ENCODE results near the gene ILDR1.

Gene ILDR1

DNA sequence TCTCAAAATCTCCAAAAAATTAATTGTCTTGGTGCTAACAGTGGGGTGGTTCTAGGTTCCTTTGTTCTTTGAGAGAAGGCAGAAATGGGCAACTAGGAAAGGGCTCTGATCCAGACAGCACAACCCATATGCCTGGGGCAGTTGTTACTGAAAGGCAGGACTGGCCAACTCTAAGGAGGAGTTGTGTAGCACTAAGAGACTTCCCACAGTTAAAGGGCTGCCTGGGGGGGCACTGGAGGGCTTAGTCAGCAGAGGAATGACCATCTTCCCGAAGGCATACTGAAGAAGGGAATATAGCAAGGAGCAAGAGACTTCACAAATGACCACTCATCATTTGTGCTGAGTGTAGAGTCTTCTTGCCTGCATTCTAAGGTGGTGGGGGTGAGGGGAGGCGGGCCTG is 15.8 kb downstream of the ILDR1 start:
- H4K20me1 ChIP-seq (ENCODE audit: low read depth, low read length) = no peaks in the 10 kb centered on the region
- H3K9ac ChIP-seq (ENCODE audit: low read length) = no peak overlapping the region
- no peaks in the 10 kb centered on the region for H3K36me3 ChIP-seq (ENCODE audit: low read length)
- H3K79me2 ChIP-seq (ENCODE audit: insufficient read depth, low read length) = no peaks in the 10 kb centered on the region
- H3K4me2 ChIP-seq (ENCODE audit: low read depth, low read length, poor library complexity, severe bottlenecking) = no peak overlapping the region
- no peaks in the 10 kb centered on the region for H3K9me2 ChIP-seq (replicated peaks; ENCODE audit: insufficient read depth, low read length)
- no peak overlapping the region for H3K4me3 ChIP-seq (ENCODE audit: insufficient read depth, low read length, poor library complexity, severe bottlenecking)
- H3K9me3 ChIP-seq (ENCODE audit: insufficient read depth, low read length) = no peaks in the 10 kb centered on the region
- peaks cover 6% of the 10 kb centered on the region; the same call in 1 of the 2 replicates for H3F3A ChIP-seq (ENCODE audit: insufficient read depth)
- H3K27ac ChIP-seq (ENCODE audit: low read depth, low read length) = no peak overlapping the region
- H2AFZ ChIP-seq (ENCODE audit: low read depth, low read length, severe bottlenecking) = no peak overlapping the region
- no peak for TF ChIP-seq CTCF (IDR thresholded peaks at IDR 0.05; ENCODE audit: insufficient read depth, low read length, poor library complexity, severe bottlenecking)
- no peak for TF ChIP-seq EZH2phosphoT487 (conservative IDR thresholded peaks at IDR 0.05; ENCODE audit: low read length)
- H3K27me3 ChIP-seq (ENCODE audit: low read length) = no peaks in the 10 kb centered on the region

DNA sequence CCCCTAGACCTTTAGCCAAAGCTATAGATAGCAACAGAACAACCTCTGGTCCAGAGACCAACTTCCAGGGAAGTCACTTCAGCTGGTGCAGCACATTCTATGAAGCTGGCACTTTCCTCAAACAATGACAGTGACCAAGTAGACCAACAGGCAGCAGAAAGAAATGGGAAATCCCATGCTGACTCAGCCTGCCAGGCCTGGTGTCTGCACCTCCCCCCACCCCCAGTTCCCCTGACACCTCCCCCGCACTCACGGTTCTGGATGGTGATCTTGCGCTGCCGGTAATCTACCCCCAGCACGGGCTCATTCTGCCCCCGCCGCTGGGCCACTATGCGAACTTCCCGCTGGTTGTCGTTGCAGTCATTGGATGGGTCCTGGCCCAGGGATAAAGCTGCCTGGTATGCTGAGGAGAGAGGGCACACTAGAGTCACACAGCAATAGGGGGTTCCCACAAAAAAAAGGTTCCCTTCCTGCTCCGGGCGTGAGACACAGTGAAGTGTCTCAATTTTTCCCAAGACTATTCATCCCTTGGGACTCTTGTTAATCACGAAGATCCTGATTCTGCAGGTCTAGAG is 17.0 kb downstream of the ILDR1 start:
- Histone ChIP-seq H3K9ac (ENCODE audit: low read length) (no peak overlapping the region), H3F3A (ENCODE audit: insufficient read depth) (peaks cover 6% of the 10 kb centered on the region; the same call in 1 of the 2 replicates), H3K4me3 (ENCODE audit: insufficient read depth, low read length, poor library complexity, severe bottlenecking) (no peak overlapping the region), H3K9me3 (ENCODE audit: insufficient read depth, low read length) (no peaks in the 10 kb centered on the region), H3K9me2 (replicated peaks; ENCODE audit: insufficient read depth, low read length) (no peaks in the 10 kb centered on the region), H3K79me2 (ENCODE audit: insufficient read depth, low read length) (no peaks in the 10 kb centered on the region), H2AFZ (ENCODE audit: low read depth, low read length, severe bottlenecking) (no peak overlapping the region), H3K4me2 (ENCODE audit: low read depth, low read length, poor library complexity, severe bottlenecking) (no peak overlapping the region), H3K36me3 (ENCODE audit: low read length) (no peaks in the 10 kb centered on the region), H3K27ac (ENCODE audit: low read depth, low read length) (no peak overlapping the region), H4K20me1 (ENCODE audit: low read depth, low read length) (no peaks in the 10 kb centered on the region), H3K27me3 (ENCODE audit: low read length) (no peaks in the 10 kb centered on the region)
- no peak for TF ChIP-seq EZH2phosphoT487 (conservative IDR thresholded peaks at IDR 0.05; ENCODE audit: low read length)
- TF ChIP-seq CTCF (IDR thresholded peaks at IDR 0.05; ENCODE audit: insufficient read depth, low read length, poor library complexity, severe bottlenecking) = no peak

DNA sequence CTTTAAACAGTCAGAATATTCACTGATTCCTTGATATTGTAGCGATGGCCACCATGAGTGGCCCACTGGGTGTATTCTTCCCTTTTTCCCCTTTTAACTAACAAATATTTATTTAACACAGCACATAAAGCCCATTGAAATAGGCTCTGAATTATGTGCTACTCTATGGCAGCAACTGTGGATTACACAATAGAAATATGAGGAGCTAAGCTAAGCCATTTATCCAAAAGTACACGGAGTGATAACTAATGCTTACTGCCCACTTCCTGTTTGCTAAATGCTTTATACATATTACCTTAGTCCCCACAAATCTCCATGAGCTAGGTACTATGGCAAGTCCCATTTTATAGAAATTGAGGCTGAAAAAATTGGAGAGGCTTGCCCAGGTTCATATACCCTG is 17.9 kb downstream of the ILDR1 start:
- no peaks in the 10 kb centered on the region for H4K20me1 ChIP-seq (ENCODE audit: low read depth, low read length)
- no peaks in the 10 kb centered on the region for H3K9me2 ChIP-seq (replicated peaks; ENCODE audit: insufficient read depth, low read length)
- H3K27me3 ChIP-seq (ENCODE audit: low read length) = no peaks in the 10 kb centered on the region
- no peaks in the 10 kb centered on the region for H3K9me3 ChIP-seq (ENCODE audit: insufficient read depth, low read length)
- peak overlapping the region; percentile 76 for H3K4me2 ChIP-seq (ENCODE audit: low read depth, low read length, poor library complexity, severe bottlenecking)
- no peaks in the 10 kb centered on the region for H3K79me2 ChIP-seq (ENCODE audit: insufficient read depth, low read length)
- no peak overlapping the region for H3K4me3 ChIP-seq (ENCODE audit: insufficient read depth, low read length, poor library complexity, severe bottlenecking)
- peak overlapping the region; percentile 65 for H3K27ac ChIP-seq (ENCODE audit: low read depth, low read length)
- H3F3A ChIP-seq (ENCODE audit: insufficient read depth) = peaks cover 6% of the 10 kb centered on the region; the same call in 1 of the 2 replicates
- peak overlapping the region; percentile 34; the same call in 1 of the 2 replicates for H3K9ac ChIP-seq (ENCODE audit: low read length)
- H3K36me3 ChIP-seq (ENCODE audit: low read length) = no peaks in the 10 kb centered on the region; the same call in 1 of the 2 replicates
- H2AFZ ChIP-seq (ENCODE audit: low read depth, low read length, severe bottlenecking) = no peak overlapping the region
- TF ChIP-seq CTCF (IDR thresholded peaks at IDR 0.05; ENCODE audit: insufficient read depth, low read length, poor library complexity, severe bottlenecking) (no peak), EZH2phosphoT487 (conservative IDR thresholded peaks at IDR 0.05; ENCODE audit: low read length) (no peak)
